HG03103 (cell line): ENCODE measurements around the gene WDR45B.

Experiments used
- ATAC-seq: cut with Tn5 transposase; IDR thresholded peaks from one replicate; pipeline ENCODE4 v1.9.1; 2021; ENCODE audit warnings: low read depth; ENCODE audit not compliant: unreplicated experiment

WDR45B gene

DNA sequence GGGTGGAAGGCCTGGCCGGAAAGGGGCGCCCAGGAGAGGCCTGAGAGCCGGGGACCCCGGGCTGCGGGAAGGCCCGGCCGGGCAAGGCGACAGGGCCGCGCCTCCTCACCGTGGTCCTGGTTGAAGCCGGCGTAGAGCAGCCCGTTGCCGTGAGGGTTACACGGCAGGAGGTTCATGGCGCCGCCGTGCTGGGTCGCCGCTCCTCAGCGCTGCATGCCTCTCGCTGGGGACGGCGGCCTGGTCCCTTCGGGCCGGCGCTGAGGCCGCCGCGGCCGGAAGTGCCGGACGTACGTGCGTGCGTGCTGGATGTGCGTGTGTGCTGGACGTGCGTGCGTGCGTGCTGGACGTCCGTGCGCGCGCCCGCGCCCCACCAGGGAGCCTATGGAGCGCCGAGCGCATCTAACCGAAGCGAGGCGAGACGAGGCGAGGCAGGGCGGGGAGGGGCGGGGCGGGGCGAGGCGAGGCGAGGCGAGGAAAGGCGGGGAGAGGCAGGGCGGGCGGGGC lies at the start of gene WDR45B:
Gene WDR45B (minus strand): TSS at position 280 of the 504 bp plus-strand sequence. CDS start 104 bp downstream, at position 176.
- peak; percentile 85 for ATAC-seq

DNA sequence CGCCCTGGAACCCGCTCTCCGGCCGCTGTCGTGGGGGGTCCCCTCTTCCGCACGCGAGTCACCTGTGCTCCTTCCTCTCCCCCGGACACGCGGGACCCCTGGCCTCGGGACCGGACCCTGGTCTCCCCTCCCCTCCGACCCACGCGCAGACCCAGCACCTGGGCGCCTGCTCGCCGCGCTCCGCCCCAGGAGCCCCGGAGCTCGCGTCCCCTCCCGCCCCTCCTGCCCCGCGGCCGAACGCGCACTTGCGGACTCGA lies 49.5 kb upstream of the WDR45B start:
- ATAC-seq: no peak

DNA sequence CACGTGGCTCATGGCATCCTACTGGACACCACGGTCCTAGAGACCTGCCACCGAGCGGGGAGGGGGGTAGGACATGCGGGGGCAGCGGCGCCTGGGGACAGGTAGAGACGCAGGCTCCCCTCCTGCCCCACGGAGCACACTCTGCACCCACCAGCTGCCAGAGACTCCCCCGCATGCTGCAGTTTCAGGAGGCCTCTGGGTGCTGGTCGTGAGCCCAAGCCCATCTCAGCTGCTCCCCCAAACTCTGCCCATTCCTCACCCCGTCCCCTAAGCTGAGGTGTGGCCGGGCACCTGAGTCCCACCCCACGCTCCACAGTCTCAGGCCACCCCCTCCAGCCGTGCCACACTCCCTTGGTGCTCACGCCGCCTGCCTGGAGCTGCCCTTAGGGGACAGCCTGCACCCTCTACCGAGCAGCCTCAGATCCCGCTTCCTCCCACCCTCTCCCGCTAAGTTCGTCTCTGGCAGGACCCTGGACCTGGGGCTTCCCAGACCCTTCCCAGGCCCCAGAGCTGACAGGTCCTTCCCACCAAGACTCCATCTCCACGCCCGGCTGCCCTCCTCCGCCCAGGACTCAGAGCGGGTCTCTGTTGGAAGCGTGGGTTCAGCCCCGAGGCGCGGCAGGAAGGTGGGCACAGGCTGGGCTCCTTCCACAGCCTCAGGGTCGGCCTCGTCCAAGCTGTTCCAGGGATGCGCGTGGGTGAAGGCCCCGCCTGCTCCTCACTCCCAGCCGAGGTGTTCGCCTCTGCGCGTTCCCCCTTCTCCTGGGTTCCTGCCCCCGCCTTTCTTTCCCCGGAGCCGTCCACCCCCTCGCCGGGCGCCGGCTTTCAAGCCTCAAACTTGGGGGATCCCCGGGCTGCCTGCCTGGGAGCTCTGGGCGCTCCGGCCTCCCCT lies 48.9 kb upstream of the WDR45B start:
- no peak for ATAC-seq

DNA sequence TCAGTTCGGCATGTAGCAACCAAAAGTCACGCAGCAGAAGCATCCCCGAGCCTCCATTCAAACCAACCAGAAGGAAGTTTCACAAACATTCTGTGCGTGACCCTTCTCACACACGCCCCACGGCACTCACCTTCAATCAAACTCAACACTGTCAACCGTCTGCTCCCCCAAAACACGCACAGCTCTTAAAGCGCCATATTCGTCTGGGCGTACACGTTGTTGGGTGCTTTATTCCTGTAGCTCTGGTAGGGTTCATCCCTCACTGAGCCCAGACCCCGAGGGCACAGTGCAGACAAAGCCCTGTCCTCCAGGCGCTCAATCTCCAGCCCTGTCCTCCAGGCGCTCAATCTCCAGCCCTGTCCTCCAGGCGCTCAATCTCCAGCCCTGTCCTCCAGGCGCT lies 48.0 kb upstream of the WDR45B start:
- ATAC-seq: no peak

DNA sequence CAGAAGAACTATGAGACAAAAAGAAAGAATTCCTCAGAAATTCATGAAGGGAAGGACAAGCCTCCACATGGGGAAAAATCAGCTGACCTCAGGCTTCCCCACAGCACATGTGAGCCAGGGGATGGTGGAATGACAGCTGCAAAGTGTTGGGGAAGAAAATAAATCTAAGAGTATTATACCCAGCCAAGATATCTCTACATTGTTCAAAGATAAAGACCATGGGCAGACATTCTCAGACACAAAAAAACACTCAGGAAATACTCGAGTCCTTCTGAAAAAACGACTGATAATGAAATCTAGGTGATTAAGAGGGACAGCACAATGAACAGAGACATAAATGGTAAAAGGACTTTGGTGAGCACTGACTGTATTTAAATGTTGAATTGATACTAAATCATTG lies 46.4 kb upstream of the WDR45B start:
- ATAC-seq: no peak

DNA sequence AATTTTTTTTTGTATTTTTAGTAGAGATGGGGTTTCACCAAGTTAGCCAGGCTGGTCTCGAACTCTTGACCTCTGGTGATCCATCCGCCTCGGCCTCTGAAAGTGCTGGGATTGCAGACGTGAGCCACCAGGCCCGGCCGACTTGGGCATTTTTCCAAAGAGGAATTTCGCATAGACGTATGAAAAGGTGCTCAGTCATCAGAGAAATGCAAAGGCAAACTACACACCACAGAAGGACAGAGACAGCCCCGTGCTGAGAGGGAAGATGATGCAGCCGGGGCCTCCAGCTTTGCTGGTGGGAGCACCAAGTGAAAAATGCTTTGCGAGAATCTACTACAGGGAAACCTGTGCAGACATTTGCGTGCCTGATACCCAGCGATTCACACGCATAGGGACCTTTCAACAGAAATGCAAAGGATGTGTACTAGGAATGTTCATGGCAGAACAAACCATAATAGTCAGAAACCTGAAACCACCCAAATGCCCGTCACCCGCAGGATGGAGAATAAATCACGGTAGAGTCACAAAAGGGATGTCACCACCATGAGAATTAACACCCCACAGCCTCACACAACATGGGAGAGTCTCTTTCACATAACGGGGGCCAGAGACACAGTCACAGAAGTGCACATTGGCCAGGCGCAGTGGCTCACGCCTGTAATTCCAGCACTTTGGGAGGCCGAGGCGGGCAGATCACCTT lies 45.1 kb upstream of the WDR45B start:
- no peak for ATAC-seq

DNA sequence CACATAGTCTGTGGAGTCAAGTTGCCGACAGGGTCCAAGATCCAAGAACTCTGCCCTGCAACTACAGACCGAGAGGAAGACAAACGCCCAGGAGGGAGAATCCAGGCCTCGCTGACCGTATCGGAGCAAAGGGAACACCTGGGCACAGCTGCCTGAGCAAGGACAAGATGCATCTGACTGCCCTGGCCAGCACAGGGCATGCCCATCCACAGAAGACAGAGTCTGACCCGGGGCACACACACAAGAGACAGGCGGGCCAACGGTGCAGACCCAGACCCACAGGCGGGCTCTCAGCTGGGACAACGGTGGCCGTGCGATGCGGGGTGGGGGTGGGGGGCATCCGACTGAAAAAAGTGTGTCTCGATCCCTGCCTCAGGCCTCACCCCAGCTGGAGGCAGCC lies 44.0 kb upstream of the WDR45B start:
- ATAC-seq: no peak

DNA sequence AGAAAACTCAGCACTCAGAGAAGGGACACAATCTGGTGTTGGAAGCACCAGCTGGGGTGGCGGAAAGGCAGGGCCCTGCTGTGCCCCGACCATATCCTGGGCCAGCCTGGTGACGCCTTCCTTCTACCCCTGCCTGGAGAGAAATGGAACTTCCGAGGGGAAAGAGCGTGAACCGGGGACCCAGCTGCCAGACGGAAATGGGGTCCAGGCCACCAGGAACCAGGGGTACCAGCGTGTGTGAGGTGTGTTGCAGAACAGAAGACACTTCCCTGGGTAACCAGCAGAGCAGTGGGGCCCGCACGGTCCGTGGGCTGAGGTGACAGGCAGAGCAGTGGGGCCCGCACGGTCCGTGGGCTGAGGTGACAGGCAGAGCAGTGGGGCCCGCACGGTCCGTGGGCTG lies 43.5 kb upstream of the WDR45B start:
- ATAC-seq: no peak

DNA sequence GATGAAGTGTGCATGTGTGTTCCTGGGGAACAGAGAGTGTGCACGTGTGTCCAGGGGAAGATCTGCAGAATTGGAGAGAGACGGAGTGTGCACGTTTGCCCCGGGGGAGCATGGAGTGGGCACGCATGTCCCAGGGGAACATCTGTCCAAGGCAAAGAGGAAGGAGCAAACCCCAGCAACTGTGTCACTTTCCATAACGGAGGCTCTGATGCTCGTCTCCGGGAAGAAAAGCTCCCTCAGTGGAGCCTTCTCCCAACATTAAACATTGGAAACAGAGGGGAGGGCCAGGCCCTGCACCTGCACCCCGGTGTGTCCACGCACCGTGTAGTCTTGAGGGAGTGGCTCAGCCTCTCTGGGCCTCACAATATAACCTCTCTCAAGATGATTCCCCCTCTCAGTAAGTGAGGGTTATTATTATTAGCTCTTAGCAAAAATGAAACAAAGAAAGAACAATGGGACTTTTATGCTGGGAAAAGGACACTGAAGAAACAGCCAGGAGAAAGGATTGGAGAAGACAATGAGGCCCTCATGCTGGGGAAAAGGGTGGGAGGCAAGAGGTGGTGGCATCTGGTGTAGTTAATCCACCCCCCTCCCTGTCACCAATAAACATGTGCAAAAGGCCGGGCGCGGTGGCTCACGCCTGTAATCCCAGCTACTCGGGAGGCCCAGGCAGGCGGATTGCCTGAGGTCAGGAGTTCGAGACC lies 42.7 kb upstream of the WDR45B start:
- ATAC-seq: no peak

DNA sequence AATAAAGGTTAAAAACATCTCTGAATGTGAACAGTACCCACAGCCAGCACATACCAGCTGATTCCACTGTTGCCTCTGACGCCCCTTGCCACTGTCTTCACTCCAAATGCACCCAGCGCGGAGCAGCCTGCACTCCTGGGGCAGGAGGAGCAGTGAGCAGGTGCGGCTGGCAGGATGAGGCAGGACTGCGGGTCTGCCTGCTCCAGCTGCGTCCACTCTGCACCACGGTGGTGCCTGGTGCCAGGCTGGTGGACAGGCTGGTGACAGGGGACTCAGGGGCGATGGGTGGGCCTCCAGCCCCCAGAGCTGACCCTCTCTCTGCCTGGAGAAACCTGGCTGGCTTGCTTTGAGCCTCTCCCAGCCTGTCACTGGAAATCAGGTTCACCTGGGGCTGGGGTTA lies 40.8 kb upstream of the WDR45B start:
- no peak for ATAC-seq

DNA sequence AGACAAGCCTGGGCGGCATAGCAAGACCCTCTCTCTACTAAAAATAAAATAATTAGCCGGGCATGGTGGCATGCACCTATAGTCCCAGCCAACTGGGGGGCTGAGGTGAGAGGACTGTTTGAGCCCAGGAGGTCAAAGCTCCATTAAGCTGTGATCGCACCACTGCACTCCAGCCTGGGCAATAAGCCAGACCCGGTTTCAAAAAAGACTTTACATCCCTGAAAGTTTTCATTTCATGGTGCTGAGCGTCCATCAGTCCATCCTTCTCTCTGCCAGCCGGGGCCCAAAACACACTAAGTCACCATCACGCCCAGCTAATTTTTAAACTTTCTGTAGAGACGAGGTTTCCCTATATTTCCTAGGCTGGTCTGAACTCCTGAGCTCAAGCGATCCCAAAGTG lies 39.6 kb upstream of the WDR45B start:
- ATAC-seq: no peak

DNA sequence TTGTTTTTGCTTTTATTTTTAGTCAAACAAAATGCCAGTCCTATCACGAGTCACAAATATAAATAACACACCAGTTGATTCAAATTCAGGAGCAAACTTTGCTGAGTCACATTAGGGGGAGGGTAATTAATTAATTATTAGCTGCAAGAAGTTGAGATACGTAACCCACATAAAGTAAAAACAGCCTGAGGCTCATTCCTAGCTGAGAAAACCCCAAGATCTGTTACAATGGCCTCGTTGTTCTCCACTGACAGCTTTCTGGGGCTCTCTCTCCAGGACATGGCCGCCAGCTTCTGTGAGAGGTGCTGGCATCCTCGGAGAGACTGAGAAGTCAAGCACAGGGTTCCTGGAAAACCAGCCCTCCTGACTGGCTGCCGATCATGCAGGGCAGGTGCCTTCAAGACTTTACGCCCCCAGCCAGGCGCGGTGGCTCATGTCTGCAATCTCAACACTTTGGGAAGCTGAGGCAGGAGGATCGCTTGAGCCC lies 39.2 kb upstream of the WDR45B start:
- ATAC-seq: no peak

DNA sequence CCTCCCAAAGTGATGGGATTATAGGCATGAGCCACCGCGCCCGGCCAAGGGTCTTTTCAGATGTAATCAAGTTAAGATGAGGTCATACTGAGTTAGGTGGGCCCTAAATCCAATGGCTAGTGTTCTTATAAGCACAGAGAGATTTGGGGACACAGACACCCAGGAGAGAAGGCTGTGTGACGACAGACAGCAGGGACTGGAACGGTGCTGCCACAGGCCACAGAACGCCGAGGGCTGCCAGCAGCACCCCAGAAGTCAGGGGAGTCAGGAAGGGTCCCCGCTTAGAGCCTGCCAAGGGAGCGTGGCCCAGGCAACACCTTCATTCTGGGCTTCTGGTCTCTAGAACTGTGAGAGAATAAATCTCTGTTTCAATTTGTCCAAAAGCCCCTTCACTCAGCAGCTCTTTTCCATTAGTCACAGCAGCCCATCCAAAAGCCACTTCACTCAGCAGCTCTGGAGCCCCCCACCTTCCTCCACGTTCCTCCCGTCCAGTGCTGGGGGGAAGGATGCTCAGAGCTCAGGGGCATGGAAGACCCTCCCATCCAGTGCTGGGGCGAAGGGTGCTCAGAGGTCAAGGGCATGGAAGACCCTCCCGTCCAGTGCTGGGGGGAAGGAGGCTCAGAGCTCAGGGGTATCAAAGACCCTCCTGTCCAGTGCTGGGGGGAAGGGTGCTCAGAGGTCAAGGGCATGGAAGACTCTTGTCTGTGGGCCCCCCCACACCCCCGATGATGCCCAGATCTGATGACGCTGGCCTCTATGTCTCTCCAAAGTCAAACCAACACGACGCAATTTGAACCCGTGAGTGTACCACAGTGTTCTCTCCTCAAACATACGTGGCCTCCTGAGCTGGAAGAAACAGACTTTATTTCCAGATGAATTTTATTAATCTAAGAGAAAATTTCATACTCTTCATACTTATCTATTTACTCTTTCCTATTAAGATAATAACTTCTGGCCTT lies 38.4 kb upstream of the WDR45B start:
- ATAC-seq: no peak

DNA sequence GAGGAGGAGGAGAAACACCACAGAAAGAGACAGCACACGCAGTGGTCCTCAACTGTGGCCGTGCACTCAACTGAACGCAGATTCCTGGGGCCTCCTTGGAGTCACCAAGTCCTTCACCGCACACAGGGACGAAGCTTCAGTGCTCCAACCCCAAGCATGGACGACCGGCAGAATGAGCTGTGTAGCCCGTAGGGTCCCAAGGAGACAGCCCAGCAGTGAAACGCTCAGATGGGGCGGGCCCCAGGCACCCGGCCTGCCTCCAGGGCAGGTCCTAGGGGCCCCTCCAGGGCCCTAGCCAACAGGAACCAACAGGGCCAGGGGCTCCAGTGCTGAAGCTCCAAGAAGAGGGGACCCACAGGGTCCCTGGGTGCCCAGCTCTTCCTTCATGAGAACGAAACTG lies 37.0 kb upstream of the WDR45B start:
- no peak for ATAC-seq

DNA sequence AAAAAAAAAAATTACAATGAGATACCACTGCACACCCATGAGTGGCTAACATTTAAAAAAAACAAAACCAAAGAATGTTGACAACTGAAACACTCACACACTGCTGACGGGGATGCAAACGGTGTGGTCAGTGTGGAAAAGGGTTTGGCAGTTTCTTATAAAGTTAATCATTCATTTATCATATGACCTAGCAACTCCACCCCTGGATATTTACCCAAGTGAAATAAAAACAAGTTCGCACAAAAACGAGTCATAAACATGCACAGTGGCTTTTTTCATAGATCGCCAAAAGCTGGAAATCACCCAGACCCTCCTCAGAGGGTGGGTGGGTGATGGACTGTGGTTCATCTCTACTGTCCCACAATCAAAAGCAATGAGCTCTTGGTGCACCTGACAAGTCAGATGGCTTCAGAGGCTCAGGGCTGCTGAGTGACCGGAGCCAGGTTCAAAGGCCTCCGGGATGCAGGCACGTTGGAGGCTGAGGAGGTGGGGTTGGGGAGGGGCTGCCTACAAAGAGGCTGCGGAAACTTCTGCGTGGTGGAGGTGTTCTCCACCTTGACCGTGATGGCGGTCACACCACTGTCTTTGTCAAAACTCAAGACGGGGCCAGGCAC lies 36.1 kb upstream of the WDR45B start:
- no peak for ATAC-seq

DNA sequence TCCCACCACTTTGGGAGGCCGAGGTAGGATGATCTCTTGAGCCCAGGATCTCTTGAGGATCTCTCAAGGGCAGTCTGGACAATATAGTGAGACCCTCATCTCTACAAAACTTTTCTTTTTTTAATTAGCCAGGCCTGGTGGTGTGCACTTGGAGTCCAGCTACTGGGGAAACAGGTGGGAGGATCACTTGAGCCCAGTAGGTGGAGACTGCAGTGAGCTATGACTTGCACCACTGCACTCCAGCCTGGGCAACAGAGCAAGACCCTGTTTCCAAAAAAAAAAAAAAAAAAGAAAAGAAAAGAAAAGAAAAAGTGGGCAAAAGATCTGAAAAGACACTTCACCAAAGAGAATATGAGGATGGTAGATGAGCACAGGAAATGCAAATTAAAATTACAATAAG lies 35.3 kb upstream of the WDR45B start:
- ATAC-seq: no peak

DNA sequence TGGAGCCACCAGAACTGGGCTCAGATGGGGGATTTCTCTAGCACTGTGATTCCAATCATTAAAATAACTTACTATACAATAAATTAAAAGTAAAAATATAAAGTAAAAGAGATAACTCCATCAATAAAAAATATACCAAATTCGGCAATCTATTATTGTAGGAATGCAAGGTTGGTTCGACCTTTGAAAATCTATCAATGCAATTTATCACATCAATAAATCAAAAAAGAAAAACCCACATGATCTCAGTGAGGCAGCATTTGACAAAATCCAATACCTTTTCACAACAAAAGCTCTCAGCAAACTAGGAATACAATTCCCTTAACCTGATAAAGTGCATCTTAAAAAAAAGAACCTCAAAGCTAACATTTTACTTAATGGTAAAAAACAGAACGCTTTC lies 33.3 kb upstream of the WDR45B start:
- no peak for ATAC-seq

DNA sequence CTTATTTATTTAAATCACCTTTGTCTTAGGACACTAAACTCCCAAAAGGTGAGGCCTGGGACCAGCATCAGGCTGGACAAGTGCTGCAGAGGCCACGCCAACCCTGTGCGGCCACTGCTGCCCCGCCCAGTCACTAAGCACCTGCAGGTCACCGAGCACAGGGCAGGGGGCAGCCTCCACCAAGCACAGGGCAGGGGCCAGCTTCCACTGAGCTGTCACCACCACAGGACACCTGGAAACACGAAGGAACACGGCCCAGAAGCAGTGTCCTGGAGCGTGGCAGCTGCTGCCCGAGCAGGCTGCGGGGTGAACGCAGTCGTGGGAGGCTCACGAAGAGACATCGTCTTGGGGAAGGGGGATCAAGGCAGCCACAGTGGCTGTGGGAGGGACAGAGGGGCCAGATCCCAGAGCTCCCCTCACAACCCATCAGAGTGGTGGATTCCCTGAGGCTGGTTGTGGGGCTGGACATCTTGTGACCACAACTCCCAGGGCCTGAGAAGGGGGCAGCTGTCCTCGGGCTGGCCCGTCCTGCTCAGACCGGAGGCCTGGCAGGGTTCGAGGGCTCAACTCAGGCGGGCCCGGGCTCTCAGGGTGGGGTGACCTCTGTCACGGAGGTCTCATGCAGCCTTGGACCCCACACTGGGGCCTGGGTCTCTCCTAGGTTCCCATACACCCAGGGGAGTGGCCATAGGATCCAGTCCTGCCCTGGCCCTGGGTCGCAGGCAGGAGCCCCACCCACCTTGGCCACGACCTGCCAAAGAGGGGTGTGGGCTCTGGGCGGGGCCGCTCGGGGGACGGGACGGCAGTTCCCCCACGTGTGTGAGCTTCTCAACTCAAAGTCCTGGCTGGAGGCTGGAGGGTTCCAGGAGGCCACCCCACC lies 31.6 kb upstream of the WDR45B start:
- ATAC-seq: no peak
